ENCODE measurements around the gene PHF21A.

PHF21A gene

GRCh38 chr11:46057489-46057888 is 63.8 kb downstream of the PHF21A start:
- no peaks in the 10 kb centered on the region for H3K27me3 ChIP-seq (ENCODE audit: insufficient read depth, low read length)
- peaks cover 18% of the 10 kb centered on the region for H3K4me1 ChIP-seq (ENCODE audit: insufficient read depth, low read length)
- peaks cover 10% of the 10 kb centered on the region for H3K36me3 ChIP-seq (ENCODE audit: insufficient read depth, low read length)
- H3K9me3 ChIP-seq (ENCODE audit: low read length), result no peaks in the 10 kb centered on the region
- no peak overlapping the region for H3K4me3 ChIP-seq (ENCODE audit: low read length)
- no peak overlapping the region for H2AFZ ChIP-seq (ENCODE audit: low read depth, low read length)

GRCh38 chr11:46055371-46055770 is 65.9 kb downstream of the PHF21A start:
- H3K27me3 ChIP-seq (ENCODE audit: insufficient read depth, low read length), result no peaks in the 10 kb centered on the region
- H3K9me3 ChIP-seq (ENCODE audit: low read length), result no peaks in the 10 kb centered on the region
- no peak overlapping the region for H2AFZ ChIP-seq (ENCODE audit: low read depth, low read length)
- peaks cover 36% of the 10 kb centered on the region for H3K4me1 ChIP-seq (ENCODE audit: insufficient read depth, low read length)
- peaks cover 7% of the 10 kb centered on the region for H3K36me3 ChIP-seq (ENCODE audit: insufficient read depth, low read length)
- H3K4me3 ChIP-seq (ENCODE audit: low read length), result no peak overlapping the region

- H3K4me3 ChIP-seq (ENCODE audit: low read length), result no peak overlapping the region
- H3K27me3 ChIP-seq (ENCODE audit: insufficient read depth, low read length), result no peaks in the 10 kb centered on the region
- no peak overlapping the region for H2AFZ ChIP-seq (ENCODE audit: low read depth, low read length)
- H3K36me3 ChIP-seq (ENCODE audit: insufficient read depth, low read length), result no peaks in the 10 kb centered on the region
- H3K9me3 ChIP-seq (ENCODE audit: low read length), result no peaks in the 10 kb centered on the region
- H3K4me1 ChIP-seq (ENCODE audit: insufficient read depth, low read length), result peaks cover 52% of the 10 kb centered on the region
Measured at GRCh38 chr11:46051102-46051501, 70.2 kb downstream of the PHF21A start.

GRCh38 chr11:46050662-46051061 is 70.6 kb downstream of the PHF21A start:
- Histone ChIP-seq H3K9me3 (ENCODE audit: low read length) (no peaks in the 10 kb centered on the region), H3K27me3 (ENCODE audit: insufficient read depth, low read length) (no peaks in the 10 kb centered on the region), H3K4me3 (ENCODE audit: low read length) (no peak overlapping the region), H2AFZ (ENCODE audit: low read depth, low read length) (peak overlapping the region; percentile 28), H3K4me1 (ENCODE audit: insufficient read depth, low read length) (peaks cover 49% of the 10 kb centered on the region), H3K36me3 (ENCODE audit: insufficient read depth, low read length) (no peaks in the 10 kb centered on the region)

- H3K36me3 ChIP-seq (ENCODE audit: insufficient read depth, low read length), result no peaks in the 10 kb centered on the region
- peaks cover 42% of the 10 kb centered on the region for H3K4me1 ChIP-seq (ENCODE audit: insufficient read depth, low read length)
- peak overlapping the region; percentile 28 for H2AFZ ChIP-seq (ENCODE audit: low read depth, low read length)
- H3K9me3 ChIP-seq (ENCODE audit: low read length), result no peaks in the 10 kb centered on the region
- no peak overlapping the region for H3K4me3 ChIP-seq (ENCODE audit: low read length)
- no peaks in the 10 kb centered on the region for H3K27me3 ChIP-seq (ENCODE audit: insufficient read depth, low read length)
Measured at GRCh38 chr11:46050003-46050461, 71.2 kb downstream of the PHF21A start.

GRCh38 chr11:46049325-46049897 is 71.8 kb downstream of the PHF21A start:
- H3K4me1 ChIP-seq (ENCODE audit: insufficient read depth, low read length), result peaks cover 36% of the 10 kb centered on the region
- no peaks in the 10 kb centered on the region for H3K27me3 ChIP-seq (ENCODE audit: insufficient read depth, low read length)
- no peak overlapping the region for H3K4me3 ChIP-seq (ENCODE audit: low read length)
- no peak overlapping the region for H2AFZ ChIP-seq (ENCODE audit: low read depth, low read length)
- H3K36me3 ChIP-seq (ENCODE audit: insufficient read depth, low read length), result no peaks in the 10 kb centered on the region
- H3K9me3 ChIP-seq (ENCODE audit: low read length), result no peaks in the 10 kb centered on the region

GRCh38 chr11:46048198-46048597 is 73.1 kb downstream of the PHF21A start:
- no peaks in the 10 kb centered on the region for H3K9me3 ChIP-seq (ENCODE audit: low read length)
- no peaks in the 10 kb centered on the region for H3K27me3 ChIP-seq (ENCODE audit: insufficient read depth, low read length)
- H3K36me3 ChIP-seq (ENCODE audit: insufficient read depth, low read length), result no peaks in the 10 kb centered on the region
- no peak overlapping the region for H3K4me3 ChIP-seq (ENCODE audit: low read length)
- no peak overlapping the region for H2AFZ ChIP-seq (ENCODE audit: low read depth, low read length)
- peaks cover 35% of the 10 kb centered on the region for H3K4me1 ChIP-seq (ENCODE audit: insufficient read depth, low read length)

- H3K4me1 ChIP-seq (ENCODE audit: insufficient read depth, low read length), result peaks cover 35% of the 10 kb centered on the region
- H3K4me3 ChIP-seq (ENCODE audit: low read length), result no peak overlapping the region
- H3K27me3 ChIP-seq (ENCODE audit: insufficient read depth, low read length), result no peaks in the 10 kb centered on the region
- peaks cover 2% of the 10 kb centered on the region for H3K9me3 ChIP-seq (ENCODE audit: low read length)
- H3K36me3 ChIP-seq (ENCODE audit: insufficient read depth, low read length), result no peaks in the 10 kb centered on the region
- no peak overlapping the region for H2AFZ ChIP-seq (ENCODE audit: low read depth, low read length)
Measured at GRCh38 chr11:46047520-46047919, 73.7 kb downstream of the PHF21A start.

GRCh38 chr11:46045811-46046210 is 75.4 kb downstream of the PHF21A start:
- H3K36me3 ChIP-seq (ENCODE audit: insufficient read depth, low read length), result no peaks in the 10 kb centered on the region
- H3K9me3 ChIP-seq (ENCODE audit: low read length), result peaks cover 3% of the 10 kb centered on the region
- peaks cover 22% of the 10 kb centered on the region for H3K4me1 ChIP-seq (ENCODE audit: insufficient read depth, low read length)
- no peaks in the 10 kb centered on the region for H3K27me3 ChIP-seq (ENCODE audit: insufficient read depth, low read length)
- no peak overlapping the region for H2AFZ ChIP-seq (ENCODE audit: low read depth, low read length)
- H3K4me3 ChIP-seq (ENCODE audit: low read length), result no peak overlapping the region

GRCh38 chr11:46044601-46045000 is 76.7 kb downstream of the PHF21A start:
- Histone ChIP-seq H3K4me1 (ENCODE audit: insufficient read depth, low read length) (peaks cover 10% of the 10 kb centered on the region), H3K36me3 (ENCODE audit: insufficient read depth, low read length) (no peaks in the 10 kb centered on the region), H3K27me3 (ENCODE audit: insufficient read depth, low read length) (no peaks in the 10 kb centered on the region), H3K9me3 (ENCODE audit: low read length) (peaks cover 3% of the 10 kb centered on the region), H3K4me3 (ENCODE audit: low read length) (no peak overlapping the region), H2AFZ (ENCODE audit: low read depth, low read length) (no peak overlapping the region)

GRCh38 chr11:46039990-46040389 is 81.3 kb downstream of the PHF21A start:
- Histone ChIP-seq H3K9me3 (ENCODE audit: low read length) (peaks cover 3% of the 10 kb centered on the region), H2AFZ (ENCODE audit: low read depth, low read length) (no peak overlapping the region), H3K36me3 (ENCODE audit: insufficient read depth, low read length) (no peaks in the 10 kb centered on the region), H3K27me3 (ENCODE audit: insufficient read depth, low read length) (no peaks in the 10 kb centered on the region), H3K4me3 (ENCODE audit: low read length) (no peak overlapping the region), H3K4me1 (ENCODE audit: insufficient read depth, low read length) (peaks cover 2% of the 10 kb centered on the region)

- H3K9me3 ChIP-seq (ENCODE audit: low read length), result peaks cover 3% of the 10 kb centered on the region
- no peak overlapping the region for H2AFZ ChIP-seq (ENCODE audit: low read depth, low read length)
- H3K4me1 ChIP-seq (ENCODE audit: insufficient read depth, low read length), result no peaks in the 10 kb centered on the region
- no peaks in the 10 kb centered on the region for H3K27me3 ChIP-seq (ENCODE audit: insufficient read depth, low read length)
- H3K36me3 ChIP-seq (ENCODE audit: insufficient read depth, low read length), result peaks cover 1% of the 10 kb centered on the region
- H3K4me3 ChIP-seq (ENCODE audit: low read length), result no peak overlapping the region
Measured at GRCh38 chr11:46038529-46038928, 82.7 kb downstream of the PHF21A start.

- no peaks in the 10 kb centered on the region for H3K9me3 ChIP-seq (ENCODE audit: low read length)
Measured at GRCh38 chr11:46036969-46037368, 84.3 kb downstream of the PHF21A start.

GRCh38 chr11:46036009-46036408 is 85.2 kb downstream of the PHF21A start:
- Histone ChIP-seq H3K4me3 (ENCODE audit: low read length) (no peak overlapping the region), H3K36me3 (ENCODE audit: insufficient read depth, low read length) (peaks cover 1% of the 10 kb centered on the region), H2AFZ (ENCODE audit: low read depth, low read length) (no peak overlapping the region), H3K4me1 (ENCODE audit: insufficient read depth, low read length) (no peaks in the 10 kb centered on the region), H3K9me3 (ENCODE audit: low read length) (no peaks in the 10 kb centered on the region), H3K27me3 (ENCODE audit: insufficient read depth, low read length) (no peaks in the 10 kb centered on the region)

More at GRCh38 chr11:46036969-46037368, 84.3 kb downstream of the PHF21A start:
- Histone ChIP-seq H3K4me1 (ENCODE audit: insufficient read depth, low read length) (no peaks in the 10 kb centered on the region), H3K36me3 (ENCODE audit: insufficient read depth, low read length) (peaks cover 1% of the 10 kb centered on the region), H2AFZ (ENCODE audit: low read depth, low read length) (no peak overlapping the region), H3K4me3 (ENCODE audit: low read length) (no peak overlapping the region), H3K27me3 (ENCODE audit: insufficient read depth, low read length) (no peaks in the 10 kb centered on the region)
